Skeletal muscle cell (primary cell): Measurements from ENCODE around the gene S100A7A.
"Not testable (repeated sequence)": the region's sequence is repeated elsewhere in the genome, so short reads cannot be mapped to it uniquely, and the experiment has no call there.

ENCODE experiments used
- DNase-seq: peaks from one replicate; pipeline ENCODE4 v3.0.0-alpha.2; 2010; ENCODE audit warnings: low read depth
- H3K4me3 ChIP-seq: 2 replicates; pipeline ENCODE4 v1.5.1; 2011; ENCODE audit warnings: low read depth, mild to moderate bottlenecking, control low read depth, low read length, moderate library complexity

The S100A7A gene

DNA sequence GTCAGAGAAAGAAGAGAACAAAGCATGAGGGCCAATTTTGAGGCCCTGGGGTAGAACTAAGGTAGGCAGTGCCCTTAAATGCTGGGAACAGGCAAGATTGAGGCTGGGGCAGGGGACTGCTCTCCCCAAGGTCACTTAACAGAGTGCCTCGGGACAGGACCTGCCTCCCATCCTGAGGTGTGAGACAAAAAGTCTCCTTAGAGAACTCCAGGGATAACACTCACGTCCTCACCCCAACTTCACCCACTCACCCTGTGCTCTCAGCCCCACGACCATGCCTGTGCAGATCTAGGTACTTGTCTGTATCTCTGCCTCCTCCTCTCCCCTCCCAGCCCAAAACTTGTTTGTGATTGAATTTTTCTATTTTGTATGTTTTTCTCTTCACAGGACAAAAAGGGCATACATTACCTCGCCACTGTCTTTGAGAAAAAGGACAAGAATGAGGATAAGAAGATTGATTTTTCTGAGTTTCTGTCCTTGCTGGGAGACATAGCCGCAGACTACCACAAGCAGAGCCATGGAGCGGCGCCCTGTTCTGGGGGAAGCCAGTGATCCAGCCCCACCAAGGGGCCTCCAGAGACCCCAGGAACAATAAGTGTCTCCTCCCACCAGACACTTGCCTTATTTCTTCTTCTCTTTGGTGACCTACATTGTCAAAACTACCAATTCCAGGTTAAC, 2.6 kb downstream of the S100A7A start:
- DNase-seq, H3K4me3 ChIP-seq: not testable (repeated sequence)

DNA sequence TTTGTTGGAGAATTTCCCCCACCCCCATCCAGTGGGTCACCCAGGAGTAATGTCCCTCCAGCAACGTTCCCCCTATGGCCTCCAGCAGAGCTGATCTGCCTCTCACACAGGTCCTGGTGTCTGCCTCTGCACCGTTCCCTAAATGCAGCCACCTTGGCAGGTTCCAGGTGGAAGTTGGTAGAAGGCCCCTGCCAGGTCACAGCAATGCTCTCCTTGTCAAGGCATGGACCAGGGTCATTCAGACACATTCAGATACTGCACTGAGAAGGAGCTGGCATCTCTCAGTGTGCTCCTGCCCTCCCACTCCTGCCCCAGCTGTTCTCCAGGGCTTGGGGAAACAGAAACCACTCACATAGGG, 3.1 kb downstream of the S100A7A start:
- not testable (repeated sequence) for H3K4me3 ChIP-seq, DNase-seq

DNA sequence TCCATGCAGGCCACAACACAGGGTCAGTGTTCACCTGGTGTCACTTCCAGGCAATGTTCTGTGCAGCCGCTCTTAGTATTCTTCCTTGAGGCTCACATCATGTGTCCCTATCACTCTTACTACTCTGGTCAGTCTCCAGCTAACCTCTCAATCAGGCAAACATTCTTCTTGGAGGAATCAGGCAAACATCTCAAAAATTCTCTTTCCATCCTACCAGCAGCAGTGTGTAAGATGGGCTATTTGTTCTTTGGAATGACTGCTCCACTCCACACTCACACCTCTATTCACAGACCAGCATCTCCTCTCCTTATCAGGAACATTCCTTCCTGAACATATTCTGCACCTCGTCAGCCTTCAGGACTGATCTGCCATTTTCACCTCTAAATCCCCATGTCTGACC, 4.0 kb downstream of the S100A7A start:
- DNase-seq, result no peak
- no peak overlapping the region for H3K4me3 ChIP-seq

DNA sequence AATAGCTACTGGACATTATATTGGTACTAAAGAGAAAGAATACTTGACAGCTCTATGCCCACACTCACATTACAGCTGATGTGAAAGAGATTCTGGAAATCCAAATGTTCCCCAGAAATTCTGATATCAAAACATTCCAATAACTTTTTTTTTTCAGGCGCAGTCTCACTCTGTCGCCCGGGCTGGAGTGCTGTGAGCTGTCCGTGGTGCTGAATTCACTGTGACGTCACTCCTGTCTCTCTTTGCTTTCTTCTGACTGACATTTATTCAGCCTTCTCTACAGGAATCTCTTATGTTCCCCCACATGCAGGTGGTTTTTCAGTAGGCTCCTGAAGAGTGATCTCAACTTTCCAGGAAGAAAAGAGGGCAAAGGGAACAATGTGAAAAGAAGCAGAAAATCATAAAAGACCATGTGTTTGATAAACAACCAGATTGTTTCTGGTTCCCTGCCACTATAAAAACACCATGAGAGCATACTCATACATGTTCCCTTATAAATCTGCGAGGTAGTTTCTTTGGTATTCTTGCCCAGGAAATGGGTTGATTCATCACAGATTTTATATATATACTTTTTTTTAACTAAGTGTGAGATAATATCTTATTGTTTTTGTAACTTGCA, 6.2 kb downstream of the S100A7A start:
- H3K4me3 ChIP-seq, result no peak overlapping the region
- DNase-seq, result peak; percentile 1

DNA sequence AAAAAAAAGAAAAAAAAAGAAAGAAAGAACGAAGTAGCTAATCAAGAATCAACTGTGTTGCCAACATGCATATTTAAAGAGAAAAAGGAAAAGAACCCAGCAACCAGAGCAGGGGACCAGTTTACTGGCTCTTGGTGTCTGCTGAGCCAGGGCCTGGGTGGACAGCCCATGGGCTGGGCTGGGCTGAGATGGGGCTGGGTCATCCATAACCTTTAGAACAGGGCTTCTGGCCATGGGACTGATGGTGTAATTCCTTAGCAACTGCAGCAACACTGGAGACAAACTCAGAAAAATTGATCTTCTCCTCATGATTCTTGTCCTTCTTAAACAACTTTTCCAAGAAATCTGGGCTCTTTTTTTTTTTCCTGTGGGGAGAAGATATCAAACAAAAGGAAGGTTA, 10.5 kb downstream of the S100A7A start:
- no peak overlapping the region for H3K4me3 ChIP-seq
- no peak for DNase-seq

DNA sequence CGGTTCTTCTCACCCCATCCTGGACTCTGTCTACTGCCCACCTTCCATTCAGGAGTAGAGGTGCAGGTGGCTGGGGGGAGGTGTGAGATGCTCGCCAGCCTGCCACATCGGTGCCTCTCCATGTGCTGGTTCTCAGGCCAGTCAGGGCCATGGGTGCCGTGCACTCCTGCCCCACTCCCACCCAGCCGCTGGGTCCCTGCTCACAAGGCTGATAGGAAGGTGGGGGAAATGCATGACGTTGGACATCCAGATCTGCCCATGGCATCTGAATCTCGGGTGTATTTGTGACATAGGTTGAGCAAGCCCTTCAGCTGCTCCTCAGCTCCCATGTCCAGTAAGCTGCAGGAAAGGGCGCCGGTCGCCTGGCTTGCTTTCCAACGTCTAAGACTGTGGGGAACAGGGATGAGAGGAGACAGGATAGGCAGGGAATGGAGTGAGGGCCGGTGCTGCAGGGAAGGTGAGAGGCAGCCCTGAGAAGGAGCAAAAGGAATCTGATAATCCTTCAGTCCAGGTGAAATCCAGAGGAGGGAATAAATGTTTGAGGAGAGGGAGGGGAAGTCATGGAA, 11.8 kb downstream of the S100A7A start:
- no peak for DNase-seq
- H3K4me3 ChIP-seq, result no peak overlapping the region

DNA sequence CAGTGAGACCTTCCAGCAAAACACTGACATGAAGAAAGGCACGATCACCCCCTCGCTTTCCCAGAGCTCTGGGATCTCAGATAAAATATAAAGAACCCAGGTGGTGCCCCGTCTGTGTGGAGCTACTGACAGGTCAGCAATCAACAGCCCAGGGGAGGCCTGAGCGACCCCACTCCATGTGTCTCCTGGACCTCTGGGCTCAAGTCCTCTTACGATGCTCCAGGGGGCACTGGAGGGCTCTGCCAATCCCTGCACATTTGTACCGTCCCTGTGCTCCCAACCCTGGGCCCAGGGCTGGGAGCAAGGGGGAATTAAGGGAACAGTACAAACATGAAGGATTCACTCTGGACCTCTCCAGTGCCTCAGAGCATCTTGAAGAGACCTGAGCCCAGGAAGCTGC, 12.5 kb downstream of the S100A7A start:
- no peak for DNase-seq
- no peak overlapping the region for H3K4me3 ChIP-seq

DNA sequence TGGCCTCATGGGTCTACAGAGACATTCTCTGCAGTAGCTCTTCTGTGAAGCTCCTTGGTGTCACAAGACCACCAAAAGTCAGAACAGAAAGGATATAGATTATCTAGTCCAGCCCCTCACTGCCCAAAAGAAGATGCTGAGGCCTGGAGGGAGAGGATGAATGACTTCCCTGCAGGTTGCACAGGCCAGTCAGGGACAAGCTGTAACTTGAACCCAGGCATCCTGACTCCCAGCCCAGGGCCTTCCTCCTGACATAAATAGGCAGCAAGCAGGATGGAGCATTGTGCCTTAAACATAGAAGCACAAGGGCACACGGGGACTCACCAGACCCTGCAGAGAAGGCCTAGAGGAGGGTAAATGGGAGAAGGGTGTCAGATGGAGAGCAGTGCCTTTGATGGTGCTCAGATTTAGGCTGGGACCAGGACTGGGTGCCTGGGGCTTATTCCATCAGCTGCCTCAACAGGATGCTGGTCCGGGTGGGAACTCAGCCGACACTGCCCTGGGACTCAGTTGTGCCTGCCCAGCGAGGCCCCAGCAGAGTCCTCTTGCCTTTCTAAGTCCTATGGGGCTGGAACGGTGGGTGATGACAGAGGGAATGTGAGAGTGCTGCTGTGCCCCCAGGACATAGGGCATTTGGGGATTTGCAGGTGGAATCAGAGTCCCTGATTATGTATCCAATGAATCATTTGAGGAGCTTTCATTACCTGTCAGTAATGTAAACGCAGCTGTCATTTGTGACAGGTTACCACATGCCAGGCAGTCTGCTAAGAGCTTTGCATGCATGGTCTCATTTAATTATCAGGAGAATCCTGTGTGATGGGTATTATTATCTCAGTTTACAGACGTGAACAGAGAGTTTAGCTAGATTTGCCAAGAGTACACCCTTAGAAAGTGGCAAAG, 13.2 kb downstream of the S100A7A start:
- H3K4me3 ChIP-seq, result no peak overlapping the region
- no peak for DNase-seq

DNA sequence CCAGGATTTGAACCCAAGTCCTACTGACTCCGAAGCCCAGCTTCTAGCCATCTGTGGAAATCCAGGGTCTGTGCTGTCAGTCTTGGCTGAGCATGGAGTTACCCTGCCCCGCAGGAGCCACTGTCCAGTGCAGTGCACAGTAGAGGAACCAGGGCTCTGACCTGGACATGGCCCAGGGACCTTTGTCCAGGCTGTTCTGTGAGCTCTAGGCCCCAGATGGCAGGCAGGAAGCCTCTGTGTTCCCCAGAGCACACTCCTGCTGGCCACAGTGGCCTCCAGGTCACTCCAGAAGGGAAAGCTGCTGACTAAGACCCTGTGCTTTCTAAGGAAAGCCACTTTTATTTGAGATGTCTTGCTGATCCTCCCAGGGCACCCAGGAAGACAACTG, 13.8 kb downstream of the S100A7A start:
- DNase-seq, result no peak
- no peak overlapping the region for H3K4me3 ChIP-seq

DNA sequence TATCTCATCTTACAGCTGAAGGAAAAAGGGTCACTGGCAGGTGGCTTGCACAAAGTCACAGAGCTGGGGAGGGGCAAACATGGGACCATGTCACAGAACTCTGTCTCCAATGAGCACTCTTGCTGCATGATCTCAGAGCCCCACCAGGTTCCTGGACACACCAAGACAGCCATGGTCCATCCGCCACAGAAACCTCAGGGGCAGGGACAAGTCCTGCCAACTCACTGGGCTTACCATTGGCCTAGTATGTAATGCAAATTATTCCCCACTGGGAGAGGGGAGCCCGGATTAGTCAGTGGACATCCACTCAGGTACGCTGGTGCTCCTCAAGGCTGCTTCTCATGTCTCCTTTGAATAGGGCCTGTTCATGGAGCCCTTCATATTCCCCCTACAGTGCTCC, 14.2 kb downstream of the S100A7A start:
- DNase-seq, result no peak
- no peak overlapping the region for H3K4me3 ChIP-seq

DNA sequence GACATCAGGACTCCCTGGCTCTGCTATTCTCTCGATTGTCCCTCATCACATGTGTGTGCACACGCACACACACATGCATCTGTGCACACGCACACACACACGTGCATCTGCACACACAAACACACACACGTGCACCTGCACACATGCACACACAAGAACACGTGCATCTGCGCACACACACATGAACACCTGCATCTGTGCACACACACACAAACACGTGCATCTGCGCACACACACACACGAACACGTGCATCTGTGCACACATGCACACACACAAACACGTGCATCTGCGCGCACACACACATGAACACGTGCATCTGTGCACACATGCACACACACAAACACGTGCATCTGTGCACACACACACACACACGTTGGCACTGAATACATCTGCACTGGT, 14.7 kb downstream of the S100A7A start:
- DNase-seq, result no peak
- no peak overlapping the region for H3K4me3 ChIP-seq

DNA sequence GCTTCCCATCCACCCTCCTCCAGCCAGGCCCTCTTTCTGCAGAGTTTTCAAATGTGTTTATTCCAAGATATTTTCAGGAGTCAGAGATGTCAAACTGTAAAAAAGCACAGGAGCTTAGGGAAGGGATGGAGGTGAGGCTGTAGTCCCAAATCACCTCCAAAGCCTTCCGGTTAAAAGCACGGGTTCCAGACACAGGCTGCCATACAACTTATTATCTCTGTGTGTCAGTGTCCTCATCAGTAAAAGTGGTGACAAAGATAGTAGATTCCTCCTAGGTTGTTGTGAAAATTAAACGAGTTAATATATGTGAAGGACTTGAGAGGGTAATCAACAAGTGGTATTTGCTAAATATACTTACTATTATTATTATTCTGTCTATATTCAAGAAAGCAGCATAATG, 15.1 kb downstream of the S100A7A start:
- H3K4me3 ChIP-seq, result no peak overlapping the region
- DNase-seq, result no peak

DNA sequence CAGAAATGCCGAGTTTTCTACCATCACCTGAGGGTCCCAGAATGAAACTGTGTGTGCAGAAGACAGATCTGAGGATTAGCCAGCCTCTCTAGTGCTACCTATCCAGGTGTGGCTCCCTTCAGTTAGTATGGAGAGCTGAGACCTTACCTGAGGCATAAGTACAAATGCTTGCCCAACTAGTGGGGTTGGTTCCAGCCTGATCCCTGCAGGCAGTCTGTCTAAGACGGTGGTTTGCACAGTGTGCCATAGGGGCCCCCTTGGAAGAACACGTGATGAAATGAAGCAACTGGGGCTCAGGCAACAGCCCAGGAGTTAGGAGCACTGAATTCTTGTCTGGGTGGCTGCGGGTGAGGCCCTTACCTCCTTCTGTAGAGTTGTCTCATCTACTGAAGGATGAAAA, 15.6 kb downstream of the S100A7A start:
- DNase-seq, result no peak

DNA sequence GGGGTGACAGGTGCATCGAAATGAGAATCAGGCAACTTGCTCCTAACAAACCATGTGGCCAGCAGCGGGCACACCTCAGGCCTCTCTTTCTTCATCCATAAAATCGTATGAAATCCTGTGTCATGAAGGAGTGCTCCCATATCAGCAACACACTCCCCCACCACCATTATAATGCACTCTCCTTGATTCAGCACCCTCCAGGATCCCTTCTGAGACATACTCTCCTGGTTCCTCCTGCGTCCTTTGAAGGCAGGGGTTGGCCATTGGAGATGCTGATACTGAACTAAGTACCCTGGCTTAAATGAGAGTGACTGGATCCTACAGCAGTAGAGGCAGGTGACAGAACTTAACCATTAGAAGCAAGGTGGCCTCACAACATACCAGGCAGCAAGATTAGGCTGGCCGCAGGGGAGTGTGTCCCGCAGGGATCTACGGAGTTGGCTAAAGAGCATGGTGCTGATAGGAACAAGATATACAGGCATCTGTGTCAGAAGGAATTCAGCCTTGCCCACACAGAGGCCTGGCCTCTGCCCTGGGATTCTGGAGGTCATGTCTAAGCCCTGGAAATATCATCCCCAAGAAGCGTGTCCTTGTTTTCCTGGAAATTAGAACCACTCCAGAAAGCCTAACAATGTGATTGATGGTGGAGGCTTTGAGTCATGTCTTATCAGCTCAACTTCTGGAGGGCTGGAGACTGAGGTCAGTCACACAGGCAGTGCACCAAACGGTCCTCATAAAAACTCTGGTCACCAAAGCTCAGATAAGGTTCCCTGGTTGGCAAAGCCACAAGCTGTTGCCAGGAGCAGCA, 16.8 kb downstream of the S100A7A start:
- DNase-seq, result no peak
- H3K4me3 ChIP-seq, result no peak overlapping the region

More for the DNA sequence above, 15.6 kb downstream of the S100A7A start:
- no peak overlapping the region for H3K4me3 ChIP-seq

DNA sequence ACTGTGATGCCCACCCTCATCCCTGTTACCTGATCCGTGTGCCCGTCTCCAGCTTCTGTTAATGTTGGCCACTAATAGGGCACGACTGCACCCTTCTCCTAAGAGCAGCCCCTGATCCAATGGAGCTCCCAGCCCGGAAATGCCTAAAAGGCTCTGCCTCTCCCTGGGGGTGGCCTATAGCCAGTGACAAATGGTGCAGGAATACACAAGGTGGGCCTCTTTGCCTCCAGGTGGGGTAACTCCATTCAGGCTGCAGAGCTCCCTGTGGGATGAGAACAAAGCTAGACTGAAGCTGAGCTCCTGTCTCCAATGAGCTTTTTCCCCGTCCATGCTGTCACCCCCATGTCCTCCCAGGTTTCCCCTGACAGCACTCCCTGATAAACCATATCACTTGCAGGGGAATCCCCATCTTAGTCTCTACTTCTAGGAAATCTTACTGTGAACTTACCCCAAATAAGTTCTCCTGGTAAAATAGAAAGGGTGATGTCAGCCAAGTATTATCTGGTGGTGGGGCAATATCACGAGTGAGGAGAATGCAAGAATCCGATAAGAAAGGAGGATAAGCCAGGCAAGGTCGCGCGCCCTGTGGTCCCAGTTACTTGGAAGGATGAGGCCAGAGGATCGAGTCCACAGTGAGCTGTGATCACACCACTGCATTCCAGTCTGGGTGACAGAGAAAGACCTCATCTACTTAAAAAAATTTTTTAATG, 18.6 kb downstream of the S100A7A start:
- DNase-seq, result no peak
- no peak overlapping the region for H3K4me3 ChIP-seq

DNA sequence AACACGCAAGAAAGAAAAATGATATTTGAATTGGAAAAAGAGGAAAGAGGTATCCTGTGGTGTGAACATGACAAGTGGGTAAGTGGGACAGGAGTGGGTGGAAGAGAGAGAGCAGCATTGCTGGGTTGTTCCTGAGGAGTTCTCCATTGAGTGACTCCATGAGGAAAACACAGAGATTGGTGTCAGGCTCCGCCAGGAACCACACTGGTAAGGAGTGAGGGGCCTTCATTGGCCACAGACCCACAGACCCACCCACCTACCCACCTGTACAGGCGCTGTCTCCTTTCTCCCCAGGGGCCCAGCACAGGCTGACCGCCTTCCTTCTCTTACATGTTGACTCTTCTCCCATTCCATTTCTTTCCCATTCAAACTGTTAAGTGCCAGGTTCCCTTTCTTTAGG, 20.9 kb downstream of the S100A7A start:
- no peak for DNase-seq
- H3K4me3 ChIP-seq, result no peak overlapping the region

DNA sequence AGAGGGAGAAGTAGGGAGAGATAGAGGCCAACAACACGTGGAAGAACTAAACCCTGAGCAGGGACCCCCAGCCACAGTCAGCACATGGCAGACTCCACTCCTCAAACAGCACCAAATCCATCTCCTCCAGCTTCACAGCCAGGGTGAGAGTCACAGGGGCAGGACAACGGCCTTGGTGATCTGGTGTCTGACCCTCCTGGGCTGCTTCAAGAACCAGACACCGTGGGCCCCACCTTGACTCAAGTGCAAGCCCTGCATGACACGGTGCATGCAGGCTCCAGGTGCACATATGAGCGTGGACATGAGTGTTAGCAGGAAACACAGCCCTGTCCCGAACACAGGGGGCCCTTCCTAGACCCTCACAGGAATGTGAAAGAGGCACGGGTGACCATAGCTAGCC, 22.3 kb downstream of the S100A7A start:
- DNase-seq, result no peak
- H3K4me3 ChIP-seq, result no peak overlapping the region

DNA sequence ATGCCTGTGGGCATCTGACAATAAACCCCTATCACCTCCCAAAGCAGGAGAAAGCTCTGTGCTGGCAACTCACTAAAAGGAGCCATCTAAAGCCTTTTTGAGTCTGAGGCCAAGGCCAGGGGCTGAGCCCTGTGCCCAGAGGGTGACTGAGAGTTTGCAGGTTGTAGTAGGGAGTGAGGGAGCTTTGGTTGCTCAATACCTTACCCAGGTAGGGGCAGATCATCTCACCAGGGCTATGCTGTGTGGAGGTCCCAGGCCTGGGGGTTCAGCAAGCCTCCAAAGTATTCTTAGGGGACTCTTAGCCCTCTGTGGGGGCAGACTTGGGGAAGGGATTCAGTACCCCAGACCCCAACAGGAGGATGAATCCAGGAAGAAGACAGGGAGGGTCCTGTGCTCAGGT, 23.0 kb downstream of the S100A7A start:
- H3K4me3 ChIP-seq, result no peak overlapping the region
- DNase-seq, result no peak

DNA sequence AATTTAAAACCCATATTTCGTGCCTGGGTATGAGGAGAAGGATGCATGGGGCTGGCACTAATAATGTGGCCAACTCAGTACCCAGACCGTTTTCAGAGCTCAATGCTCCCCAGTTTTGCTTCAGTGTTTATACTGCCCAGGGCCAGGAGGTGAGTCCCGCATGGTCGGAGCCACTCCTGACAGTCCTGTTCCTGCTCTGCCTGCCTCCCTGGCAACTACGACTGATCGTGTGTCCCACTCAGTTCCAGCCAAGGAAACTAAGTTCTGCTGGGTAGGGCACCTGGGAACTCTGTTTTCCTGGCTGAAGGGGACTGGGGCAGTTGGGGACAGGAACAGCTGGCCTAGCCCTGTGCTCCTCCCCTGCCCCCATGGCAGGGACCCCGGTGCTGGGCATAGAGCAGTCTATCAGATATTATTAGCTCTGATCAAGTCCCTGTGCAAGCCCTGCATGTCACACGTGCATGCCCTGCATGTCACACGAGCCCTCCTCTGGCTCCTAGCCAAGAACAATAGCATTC, 25.0 kb downstream of the S100A7A start:
- no peak overlapping the region for H3K4me3 ChIP-seq
- DNase-seq, result no peak
